Measurements from ENCODE around the gene SEBOX.

The SEBOX gene

DNA sequence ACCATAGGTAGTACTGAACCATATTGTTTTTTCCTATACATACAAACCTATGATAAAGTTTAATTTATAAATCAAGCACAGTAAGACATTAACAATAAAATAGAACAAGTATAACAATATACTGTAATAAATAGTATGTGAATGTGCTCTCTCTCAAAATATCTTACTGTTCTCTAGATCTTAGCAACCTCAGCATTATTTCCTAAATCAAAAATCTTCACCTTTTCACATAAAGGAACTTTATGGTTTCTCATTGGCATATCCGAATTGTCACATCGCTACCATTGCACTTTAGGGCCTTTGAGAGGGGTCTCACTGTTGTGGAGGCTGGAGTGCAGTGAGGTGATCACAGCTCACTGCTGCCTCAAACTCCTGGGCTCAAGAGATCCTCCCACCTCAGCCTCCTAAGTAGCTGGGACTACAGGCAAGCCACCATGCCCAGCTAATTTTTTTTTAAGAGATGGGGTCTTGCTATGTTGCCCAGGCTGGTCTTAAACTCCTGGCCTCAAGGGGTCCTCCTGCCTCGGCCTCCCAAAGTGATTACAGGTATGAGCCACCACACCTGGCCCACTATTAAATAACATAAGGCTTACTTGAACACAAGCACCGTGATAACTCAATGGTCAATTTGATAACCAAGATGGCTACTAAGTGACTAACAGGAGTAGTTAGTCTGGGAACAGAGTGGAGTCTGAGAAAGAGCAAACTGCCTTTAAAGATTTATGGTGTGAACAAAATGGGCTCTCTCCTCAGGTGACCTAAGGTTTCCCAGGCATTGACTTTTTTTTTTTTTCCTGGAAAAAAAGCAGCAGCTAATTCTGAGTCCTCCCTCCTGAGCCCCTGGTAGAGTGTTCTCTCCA lies 48.9 kb downstream of the SEBOX start:
- TF ChIP-seq, protein P1, sequence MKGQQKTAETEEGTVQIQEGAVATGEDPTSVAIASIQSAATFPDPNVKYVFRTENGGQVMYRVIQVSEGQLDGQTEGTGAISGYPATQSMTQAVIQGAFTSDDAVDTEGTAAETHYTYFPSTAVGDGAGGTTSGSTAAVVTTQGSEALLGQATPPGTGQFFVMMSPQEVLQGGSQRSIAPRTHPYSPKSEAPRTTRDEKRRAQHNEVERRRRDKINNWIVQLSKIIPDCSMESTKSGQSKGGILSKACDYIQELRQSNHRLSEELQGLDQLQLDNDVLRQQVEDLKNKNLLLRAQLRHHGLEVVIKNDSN (IDR thresholded peaks at IDR 0.05), result no peak
- TF ChIP-seq YY1 (IDR thresholded peaks at IDR 0.05; ENCODE audit: low read depth) (no peak), TAF1 (IDR thresholded peaks at IDR 0.05; ENCODE audit: low read depth) (no peak), TEAD4 (IDR thresholded peaks at IDR 0.05) (no peak), ZBTB7A (IDR thresholded peaks at IDR 0.05; ENCODE audit: low read depth) (no peak), TCF12 (IDR thresholded peaks at IDR 0.05; ENCODE audit: low read depth) (no peak), CEBPB (IDR thresholded peaks at IDR 0.05) (no peak), EP300 (IDR thresholded peaks at IDR 0.05; ENCODE audit: borderline replicate concordance) (no peak), EGR1 (IDR thresholded peaks at IDR 0.05) (no peak), FOXM1 (IDR thresholded peaks at IDR 0.05; ENCODE audit: borderline replicate concordance, low read depth) (no peak), CREB1 (IDR thresholded peaks at IDR 0.05; ENCODE audit: low read depth) (no peak)

DNA sequence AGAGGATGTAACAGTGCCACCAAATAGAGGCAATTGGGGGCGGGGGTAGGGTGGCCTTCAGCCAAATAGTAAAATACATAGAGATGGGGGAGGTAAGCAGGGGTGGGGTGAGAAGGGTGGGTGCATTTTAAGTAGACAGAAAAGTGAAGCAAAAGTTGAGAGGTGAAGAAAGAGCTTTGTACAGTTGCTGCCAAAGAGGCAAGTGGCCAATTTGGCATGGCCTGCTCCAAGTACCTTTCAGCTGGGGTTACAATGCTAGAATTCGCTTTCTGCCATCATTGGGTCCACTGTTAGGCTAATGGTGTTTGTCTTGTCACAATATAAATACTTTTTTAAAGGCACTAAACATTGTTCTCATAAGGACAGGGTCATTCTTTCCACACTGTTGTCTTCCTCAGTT lies 51.2 kb downstream of the SEBOX start:
- no peak for TF ChIP-seq RAD21 (IDR thresholded peaks at IDR 0.05; ENCODE audit: low read depth)
- no peak for TF ChIP-seq NFIC (IDR thresholded peaks at IDR 0.05)
- TF ChIP-seq, protein P1 (IDR thresholded peaks at IDR 0.05), result no peak
- TF ChIP-seq TCF12 (IDR thresholded peaks at IDR 0.05; ENCODE audit: low read depth), result no peak
- TF ChIP-seq EGR1 (IDR thresholded peaks at IDR 0.05), result no peak
- TF ChIP-seq FOXM1 (IDR thresholded peaks at IDR 0.05; ENCODE audit: borderline replicate concordance, low read depth), result no peak
- TF ChIP-seq YY1 (IDR thresholded peaks at IDR 0.05; ENCODE audit: low read depth), result no peak
- no peak for TF ChIP-seq CEBPB (IDR thresholded peaks at IDR 0.05)
- TF ChIP-seq, protein P2, sequence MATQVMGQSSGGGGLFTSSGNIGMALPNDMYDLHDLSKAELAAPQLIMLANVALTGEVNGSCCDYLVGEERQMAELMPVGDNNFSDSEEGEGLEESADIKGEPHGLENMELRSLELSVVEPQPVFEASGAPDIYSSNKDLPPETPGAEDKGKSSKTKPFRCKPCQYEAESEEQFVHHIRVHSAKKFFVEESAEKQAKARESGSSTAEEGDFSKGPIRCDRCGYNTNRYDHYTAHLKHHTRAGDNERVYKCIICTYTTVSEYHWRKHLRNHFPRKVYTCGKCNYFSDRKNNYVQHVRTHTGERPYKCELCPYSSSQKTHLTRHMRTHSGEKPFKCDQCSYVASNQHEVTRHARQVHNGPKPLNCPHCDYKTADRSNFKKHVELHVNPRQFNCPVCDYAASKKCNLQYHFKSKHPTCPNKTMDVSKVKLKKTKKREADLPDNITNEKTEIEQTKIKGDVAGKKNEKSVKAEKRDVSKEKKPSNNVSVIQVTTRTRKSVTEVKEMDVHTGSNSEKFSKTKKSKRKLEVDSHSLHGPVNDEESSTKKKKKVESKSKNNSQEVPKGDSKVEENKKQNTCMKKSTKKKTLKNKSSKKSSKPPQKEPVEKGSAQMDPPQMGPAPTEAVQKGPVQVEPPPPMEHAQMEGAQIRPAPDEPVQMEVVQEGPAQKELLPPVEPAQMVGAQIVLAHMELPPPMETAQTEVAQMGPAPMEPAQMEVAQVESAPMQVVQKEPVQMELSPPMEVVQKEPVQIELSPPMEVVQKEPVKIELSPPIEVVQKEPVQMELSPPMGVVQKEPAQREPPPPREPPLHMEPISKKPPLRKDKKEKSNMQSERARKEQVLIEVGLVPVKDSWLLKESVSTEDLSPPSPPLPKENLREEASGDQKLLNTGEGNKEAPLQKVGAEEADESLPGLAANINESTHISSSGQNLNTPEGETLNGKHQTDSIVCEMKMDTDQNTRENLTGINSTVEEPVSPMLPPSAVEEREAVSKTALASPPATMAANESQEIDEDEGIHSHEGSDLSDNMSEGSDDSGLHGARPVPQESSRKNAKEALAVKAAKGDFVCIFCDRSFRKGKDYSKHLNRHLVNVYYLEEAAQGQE (IDR thresholded peaks at IDR 0.05; ENCODE audit: low read depth), result no peak
- no peak for TF ChIP-seq CREB1 (IDR thresholded peaks at IDR 0.05; ENCODE audit: low read depth)
- no peak for TF ChIP-seq ZBTB7A (IDR thresholded peaks at IDR 0.05; ENCODE audit: low read depth)
- TF ChIP-seq, protein P3, sequence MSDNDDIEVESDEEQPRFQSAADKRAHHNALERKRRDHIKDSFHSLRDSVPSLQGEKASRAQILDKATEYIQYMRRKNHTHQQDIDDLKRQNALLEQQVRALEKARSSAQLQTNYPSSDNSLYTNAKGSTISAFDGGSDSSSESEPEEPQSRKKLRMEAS (IDR thresholded peaks at IDR 0.05), result no peak
- TF ChIP-seq TAF1 (IDR thresholded peaks at IDR 0.05; ENCODE audit: low read depth), result no peak
- TF ChIP-seq EP300 (IDR thresholded peaks at IDR 0.05; ENCODE audit: borderline replicate concordance), result no peak
- no peak for TF ChIP-seq TEAD4 (IDR thresholded peaks at IDR 0.05)
